ENCODE data around the gene GBP1.
"Not testable (repeated sequence)": the region's sequence is repeated elsewhere in the genome, so short reads cannot be mapped to it uniquely, and the experiment has no call there.

Gene GBP1

DNA sequence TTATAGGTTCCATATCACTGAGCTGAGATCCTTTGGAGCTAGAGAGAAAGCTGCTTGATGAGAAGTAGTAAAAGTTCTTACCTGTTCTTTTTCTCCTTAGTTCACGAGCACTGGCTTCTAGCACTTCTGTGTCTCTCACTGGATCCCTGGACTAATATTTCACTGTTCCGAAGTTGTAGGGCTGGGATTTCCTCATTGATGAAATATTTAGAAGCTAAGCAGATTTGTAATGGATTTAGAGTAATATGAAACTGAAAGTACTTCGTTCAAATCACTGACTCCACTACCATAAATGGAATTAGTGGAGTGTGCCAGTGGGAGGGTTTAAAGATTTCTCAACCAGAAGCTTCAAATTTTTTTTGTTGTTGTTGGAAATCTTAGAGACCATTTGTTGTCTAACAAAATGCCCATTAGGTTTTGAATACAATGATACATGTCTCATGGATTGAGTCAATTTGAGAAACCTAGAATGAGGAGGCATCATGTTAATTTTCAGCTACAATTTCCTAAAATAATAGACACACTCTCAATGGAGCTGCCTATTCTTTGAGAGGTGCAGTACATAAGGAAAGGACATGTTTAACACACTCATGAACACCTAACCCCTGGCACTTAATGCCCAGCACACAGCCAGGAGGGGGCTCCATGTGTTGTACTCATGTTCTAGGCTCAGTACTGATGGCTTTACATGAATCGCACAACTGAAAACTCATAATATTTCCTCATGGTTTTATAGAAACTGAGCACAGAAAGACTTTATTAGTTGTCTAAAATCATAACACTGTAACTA is at the start of gene GBP1:
GBP1 (minus strand) TSS at position 130 of the 790 bp plus-strand sequence. CDS start 1,974 bp downstream, outside the sequence.
- FAIRE-seq: peak; percentile 97

DNA sequence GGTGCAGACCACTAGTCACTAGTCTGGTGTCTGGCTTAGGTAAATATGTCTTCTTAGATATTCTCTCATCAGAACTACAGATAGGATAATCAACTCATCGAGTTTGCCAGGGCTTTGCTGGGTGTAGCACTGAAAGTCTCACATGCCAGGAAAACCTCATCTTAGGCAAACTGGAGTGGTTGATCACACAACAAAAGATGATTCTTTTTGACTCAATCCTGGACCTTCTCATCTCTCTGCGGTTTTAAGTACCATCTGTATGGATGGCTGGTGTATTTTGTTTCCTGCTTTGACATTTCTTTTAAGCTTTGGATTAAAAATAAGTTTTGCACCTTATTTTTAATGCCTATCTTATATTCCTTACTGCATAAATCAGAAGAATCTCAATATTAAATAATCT is 49.7 kb upstream of the GBP1 start:
- no peak for FAIRE-seq

DNA sequence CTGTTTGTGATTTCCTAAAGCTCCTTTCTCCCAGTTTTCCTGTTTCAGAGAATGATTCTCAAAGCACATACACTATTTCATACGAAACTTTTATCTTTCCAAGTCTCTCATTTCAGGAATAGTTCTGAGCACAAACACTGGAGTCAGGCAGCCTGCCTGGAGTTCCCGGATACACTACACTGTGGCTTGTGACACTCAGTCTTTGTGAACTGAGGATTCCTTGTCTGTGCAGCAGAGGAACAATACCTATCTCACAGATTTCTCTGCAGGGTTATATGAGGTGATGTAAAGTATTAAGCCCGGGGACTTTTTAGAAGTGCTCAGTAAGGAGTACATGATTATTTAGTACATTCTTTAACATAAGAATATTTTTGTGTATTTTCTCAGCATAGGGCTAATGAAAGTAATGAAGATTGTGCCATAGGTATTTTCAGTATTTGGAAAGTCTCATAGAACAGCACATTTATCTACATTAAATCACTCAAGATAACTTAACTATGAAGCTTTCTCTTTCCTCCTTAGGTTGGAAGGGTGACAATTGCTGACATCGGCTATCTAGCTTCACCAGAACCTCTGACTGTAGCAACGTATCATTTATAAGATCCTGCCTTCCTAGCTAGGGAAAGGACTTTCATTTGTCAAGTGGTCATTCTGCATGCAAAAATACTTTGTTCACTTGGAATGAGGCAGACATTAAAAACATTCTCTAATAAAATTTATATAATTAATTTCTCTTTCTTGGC is 48.0 kb upstream of the GBP1 start:
- FAIRE-seq: no peak

GRCh38 chr1:89104687-89105086 is 39.7 kb upstream of the GBP1 start:
- FAIRE-seq: no peak

DNA sequence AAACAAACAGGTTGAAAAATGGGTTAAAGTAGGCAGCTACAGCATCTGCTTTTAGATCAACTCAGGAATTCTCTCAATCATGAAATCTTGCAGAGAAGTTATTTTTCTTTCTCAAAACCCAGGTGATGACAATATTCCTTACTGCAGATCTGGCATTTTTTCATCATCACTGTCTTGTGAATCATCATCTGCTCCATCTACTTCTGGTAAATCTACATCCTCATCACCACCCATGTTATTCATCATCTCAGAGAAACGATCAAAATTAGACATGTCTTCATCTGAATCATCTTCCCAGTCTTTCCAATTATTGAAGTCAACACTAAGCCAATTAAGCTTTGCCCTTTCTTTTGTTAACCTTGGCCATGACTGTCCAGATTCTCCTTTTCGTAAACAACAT is 39.1 kb upstream of the GBP1 start:
- no peak for FAIRE-seq

DNA sequence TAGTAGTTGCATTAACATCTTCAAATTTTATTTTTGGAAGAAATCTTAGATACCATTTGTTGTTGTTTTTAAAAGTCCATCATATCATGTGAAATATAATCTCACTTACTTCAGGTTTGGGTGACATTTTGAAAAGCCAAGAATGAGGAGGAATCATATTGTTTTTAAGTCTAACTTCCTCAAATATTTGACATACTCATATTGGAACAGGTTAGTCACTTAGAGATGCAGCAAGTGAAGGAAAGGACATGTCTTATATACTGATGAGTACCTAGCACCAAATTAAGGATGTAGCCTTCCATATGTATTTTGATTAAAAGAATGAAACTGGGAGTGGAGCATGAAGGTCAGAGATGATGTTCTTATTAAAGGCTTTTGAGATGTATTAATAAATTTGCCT is 37.0 kb upstream of the GBP1 start:
- no peak for FAIRE-seq

DNA sequence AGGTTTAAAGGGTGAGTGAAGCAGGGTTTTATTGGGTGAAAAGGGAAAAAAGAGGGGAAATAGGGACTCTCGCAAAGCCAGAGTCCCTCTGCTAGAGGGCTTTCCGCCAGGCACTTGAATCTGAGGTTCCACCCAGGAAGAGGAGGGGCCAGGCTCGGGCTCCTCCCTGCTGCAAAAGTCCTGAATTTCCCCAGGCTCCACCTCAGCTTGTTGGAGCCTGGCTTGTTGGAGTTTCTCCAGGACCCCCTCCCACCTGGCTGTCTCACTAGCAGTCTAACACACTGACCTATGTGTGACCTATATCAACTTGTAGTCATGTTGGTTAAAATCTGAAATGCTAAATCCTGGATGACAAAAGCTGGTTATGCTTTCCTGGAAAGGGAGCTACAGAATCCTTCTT is 35.4 kb upstream of the GBP1 start:
- FAIRE-seq: no peak

GRCh38 chr1:89098857-89099256 is 33.8 kb upstream of the GBP1 start:
- no peak for FAIRE-seq

GRCh38 chr1:89095737-89096136 is 30.7 kb upstream of the GBP1 start:
- FAIRE-seq: no peak

- FAIRE-seq: no peak
Measured at GRCh38 chr1:89089962-89090361, 25.0 kb upstream of the GBP1 start.

- FAIRE-seq: no peak
Measured at GRCh38 chr1:89088572-89088971, 23.6 kb upstream of the GBP1 start.

DNA sequence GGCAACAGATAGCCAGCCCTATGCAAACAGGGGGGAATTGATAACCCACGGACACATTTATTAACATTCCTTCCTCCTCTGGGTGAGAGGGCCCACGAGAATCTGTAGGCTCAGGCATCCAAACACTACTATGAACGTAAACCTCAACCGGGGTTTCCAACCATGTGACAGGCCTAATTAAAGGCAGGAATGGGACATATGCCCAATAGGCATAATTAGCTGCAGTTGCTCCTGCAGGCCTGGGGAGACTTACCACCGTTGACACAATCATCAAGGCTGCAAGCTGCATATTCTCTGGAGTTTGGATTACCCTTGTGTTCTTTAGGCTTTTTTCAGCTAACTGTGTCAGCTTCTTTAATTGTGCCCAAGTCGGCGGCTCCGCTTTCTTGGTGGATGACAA is 22.2 kb upstream of the GBP1 start:
- no peak for FAIRE-seq

GRCh38 chr1:89085781-89086180 is 20.8 kb upstream of the GBP1 start:
- FAIRE-seq: no peak

- FAIRE-seq: no peak
Measured at GRCh38 chr1:89081005-89081404, 16.0 kb upstream of the GBP1 start.

DNA sequence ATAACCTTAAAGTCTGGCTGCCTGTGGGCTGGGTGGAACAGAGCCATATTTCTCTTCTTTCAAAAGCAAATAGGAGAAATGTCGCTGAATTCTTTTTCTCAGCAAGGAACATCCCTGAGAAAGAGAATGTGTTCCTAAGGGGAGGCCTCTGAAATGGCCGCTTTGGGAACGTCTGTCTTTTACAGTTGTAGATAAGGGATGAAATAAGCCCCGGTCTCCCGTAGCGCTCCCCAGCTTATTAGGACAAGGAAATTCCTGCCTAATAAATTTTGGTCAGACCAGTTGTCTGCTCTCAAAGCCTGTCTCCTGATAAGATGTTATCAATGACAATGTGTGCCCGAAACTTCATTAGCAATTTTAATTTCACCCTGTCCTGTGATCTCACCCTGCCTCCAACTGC is 15.1 kb upstream of the GBP1 start:
- not testable (repeated sequence) for FAIRE-seq

DNA sequence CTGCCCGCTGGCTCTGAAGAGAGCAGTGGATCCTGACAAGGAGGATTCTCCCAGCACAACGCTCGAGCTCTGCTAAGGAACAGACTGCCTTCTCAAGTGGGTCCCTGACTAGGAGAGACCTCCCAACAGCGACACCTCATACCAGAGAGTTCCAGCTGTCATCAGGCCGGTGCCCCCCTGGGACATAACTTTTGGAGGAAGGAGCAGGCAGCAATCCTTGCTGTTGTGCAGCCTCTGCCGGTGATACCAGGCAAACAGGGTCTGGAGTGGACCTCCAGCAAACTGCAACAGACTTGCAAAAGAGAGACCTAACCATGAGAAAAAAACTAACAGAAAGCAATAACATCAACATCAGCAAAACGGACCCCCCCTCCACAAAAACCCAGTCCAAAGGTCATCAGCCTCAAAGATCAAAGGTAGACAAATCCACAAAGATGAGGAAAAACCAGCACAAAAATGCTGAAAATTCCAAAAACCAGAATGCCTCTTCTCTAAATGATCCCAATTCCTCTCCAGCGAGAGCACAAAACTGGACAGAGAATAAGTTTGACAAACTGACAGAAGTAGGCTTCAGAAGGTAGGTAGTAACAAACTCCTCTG is 7.6 kb upstream of the GBP1 start:
- FAIRE-seq: not testable (repeated sequence)

GRCh38 chr1:89070509-89070908 is 5.5 kb upstream of the GBP1 start:
- no peak for FAIRE-seq

DNA sequence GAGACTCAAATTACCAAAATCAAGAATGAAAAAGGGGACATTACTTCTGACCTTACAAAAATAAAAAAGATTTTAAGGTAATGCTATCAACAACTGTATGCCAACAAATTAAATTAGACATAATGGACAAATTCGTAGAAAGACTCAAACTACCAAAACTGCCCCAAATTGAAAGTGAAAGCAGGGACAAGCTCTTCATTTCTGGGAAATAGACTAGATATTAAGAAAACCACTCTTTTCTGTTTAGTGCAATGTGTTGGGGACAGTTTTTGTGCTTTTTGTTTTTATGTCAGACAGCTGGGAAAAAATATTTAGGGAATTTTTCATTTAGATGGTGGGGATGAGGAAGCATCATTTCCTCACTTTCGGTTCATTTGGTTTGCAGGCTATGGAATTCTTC is 4.9 kb upstream of the GBP1 start:
- FAIRE-seq: peak; percentile 29

DNA sequence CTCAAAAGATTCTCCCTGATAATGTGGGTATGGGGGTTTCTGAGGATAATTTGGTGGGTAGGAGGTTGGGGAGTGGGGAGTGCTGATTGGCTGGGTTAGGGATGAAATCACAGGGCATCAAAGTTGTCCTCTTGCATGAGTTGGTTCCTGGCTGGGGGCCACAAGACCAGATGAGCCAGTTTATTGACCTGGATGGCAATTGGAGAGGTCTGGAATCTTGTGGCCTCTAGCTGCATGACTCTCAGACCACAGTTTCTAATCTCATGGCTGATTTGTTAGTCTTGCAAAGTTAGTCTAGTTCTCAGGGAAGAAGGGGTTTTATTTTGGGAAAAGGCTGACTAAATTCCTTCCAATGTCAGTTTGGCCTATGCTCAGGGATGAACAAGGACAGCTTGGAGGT is 3.3 kb upstream of the GBP1 start:
- FAIRE-seq: no peak

DNA sequence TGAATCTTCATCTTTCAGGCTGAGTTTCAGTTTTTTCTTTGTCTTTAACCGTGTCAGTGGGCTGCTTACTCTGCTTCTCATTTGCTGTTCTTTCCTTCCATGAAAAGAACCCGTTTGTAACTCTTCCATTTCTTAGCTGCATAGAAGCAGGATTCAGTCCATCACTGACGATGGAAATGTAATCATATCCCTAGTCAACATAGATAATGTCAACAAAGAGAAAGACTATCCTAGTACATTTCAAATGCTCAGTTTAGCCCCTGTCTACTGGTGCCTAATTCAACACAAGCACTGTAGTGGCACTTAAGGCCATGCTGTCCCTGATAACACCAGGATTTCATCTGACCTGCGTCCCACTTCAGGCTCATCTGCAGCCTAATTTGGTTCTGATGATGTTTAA is 376 bp downstream of the GBP1 start:
- no peak for FAIRE-seq

GRCh38 chr1:89063094-89063493 is 1.9 kb downstream of the GBP1 start:
- no peak for FAIRE-seq

GRCh38 chr1:89060091-89060490 is 4.9 kb downstream of the GBP1 start:
- FAIRE-seq: no peak

GRCh38 chr1:89051955-89052312 is 13.1 kb downstream of the GBP1 start:
- FAIRE-seq: no peak

DNA sequence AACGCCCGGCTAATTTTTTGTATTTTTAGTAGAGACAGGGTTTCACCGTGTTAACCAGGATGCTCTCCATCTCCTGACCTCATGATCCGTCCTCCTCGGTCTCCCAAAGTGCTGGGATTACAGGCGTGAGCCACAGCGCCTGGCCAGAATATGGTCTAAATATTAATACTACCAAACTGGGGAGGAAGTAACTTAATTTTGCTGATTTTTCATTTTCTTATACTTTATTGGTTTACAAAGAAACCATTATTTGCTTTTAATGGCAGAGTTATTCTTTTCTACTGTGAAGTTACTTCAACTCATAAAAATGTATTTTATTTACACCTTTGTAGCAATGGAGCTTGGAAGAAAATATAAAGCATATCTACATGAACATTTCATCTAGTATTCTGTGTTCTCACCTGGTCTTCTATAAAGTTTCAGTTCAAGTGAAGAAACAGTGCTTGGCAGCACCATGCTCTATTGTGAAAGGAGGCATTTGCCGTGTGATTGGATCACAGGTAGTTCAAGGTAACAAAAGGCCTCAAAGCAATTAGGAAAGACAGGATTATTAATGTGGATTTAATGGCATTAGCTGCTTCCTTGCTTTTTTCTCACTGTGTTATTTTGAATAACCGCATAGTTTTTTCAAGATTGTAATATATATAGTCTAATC is 13.6 kb downstream of the GBP1 start:
- FAIRE-seq: no peak
